Suprapubic skin (tissue), 4 donors: ENCODE data around the gene MARCHF5. TPM values are rescaled to one million over a fixed set of nuclear protein-coding genes. Genes with fewer than 3 reads are reported as not detected.
"Not testable (repeated sequence)": the region's sequence is repeated elsewhere in the genome, so short reads cannot be mapped to it uniquely, and the experiment has no call there.

Experiments used
- DNase-seq, 2 donors: peaks; one replicate each; pipeline ENCODE4 v3.0.0-alpha.2; 2019; ENCODE audit warnings: low spot score in 2 of 2
- H3K27ac ChIP-seq: fragments of 200-600 bp; sonication (generic); one replicate; pipeline ENCODE4 v1.5.1; 2019
- H3K27me3 ChIP-seq: fragments of 200-600 bp; sonication (generic); one replicate; pipeline ENCODE4 v1.5.1; 2019
- H3K36me3 ChIP-seq: fragments of 200-600 bp; sonication (generic); one replicate; pipeline ENCODE4 v1.5.1; 2019
- H3K4me1 ChIP-seq: fragments of 200-600 bp; sonication (generic); one replicate; pipeline ENCODE4 v1.5.1; 2019
- H3K4me3 ChIP-seq: fragments of 200-600 bp; sonication (generic); one replicate; pipeline ENCODE4 v1.5.1; 2019; ENCODE audit warnings: mild to moderate bottlenecking
- H3K9me3 ChIP-seq: fragments of 200-600 bp; sonication (generic); one replicate; pipeline ENCODE4 v1.5.1; 2019
- EP300 ChIP-seq: sonication (generic); formaldehyde crosslinking; IDR thresholded peaks from one replicate; pipeline ENCODE4 v1.6.1; 2017; ENCODE audit warnings: antibody characterized with exemption
- POLR2A ChIP-seq, 2 donors: fragments of 450-650 bp; IDR thresholded peaks; one replicate each; pipeline ENCODE4 v1.6.1; 2017; ENCODE audit warnings: antibody characterized with exemption in 2 of 2, mild to moderate bottlenecking in 2 of 2, moderate library complexity in 2 of 2
- POLR2AphosphoS5 ChIP-seq, 3 donors: sonication (generic); formaldehyde crosslinking; IDR thresholded peaks; one replicate each; pipeline ENCODE4 v1.6.1; 2017; ENCODE audit warnings: antibody characterized with exemption in 3 of 3
- WGBS: methylation state at CpG from one replicate; pipeline ENCODE4 v1.1.5; 2018; 5-methylcytosine and 5-hydroxymethylcytosine counted together
- total RNA-seq, 4 donors: library from RNA; depleted of rRNA; stranded (reverse); fragments of >200 nt; gene quantifications; one replicate each; pipeline ENCODE4 v1.1.0, GENCODE V29; 2016
- TF ChIP-seq, protein P1 (sequence below), 2 donors: fragments of 200-600 bp in 1 of 2; fragments of 450-650 bp in 1 of 2; sonication (generic) in 1 of 2; IDR thresholded peaks; one replicate each; pipeline ENCODE4 v1.5.1; 2016 to 2019; ENCODE audit warnings: antibody characterized with exemption in 2 of 2, mild to moderate bottlenecking in 1 of 2, moderate library complexity in 1 of 2

The MARCHF5 gene
- total RNA-seq, 4 donors from 2014 or later, result 12.6 to 15.0 (median 13.3) TPM

DNA sequence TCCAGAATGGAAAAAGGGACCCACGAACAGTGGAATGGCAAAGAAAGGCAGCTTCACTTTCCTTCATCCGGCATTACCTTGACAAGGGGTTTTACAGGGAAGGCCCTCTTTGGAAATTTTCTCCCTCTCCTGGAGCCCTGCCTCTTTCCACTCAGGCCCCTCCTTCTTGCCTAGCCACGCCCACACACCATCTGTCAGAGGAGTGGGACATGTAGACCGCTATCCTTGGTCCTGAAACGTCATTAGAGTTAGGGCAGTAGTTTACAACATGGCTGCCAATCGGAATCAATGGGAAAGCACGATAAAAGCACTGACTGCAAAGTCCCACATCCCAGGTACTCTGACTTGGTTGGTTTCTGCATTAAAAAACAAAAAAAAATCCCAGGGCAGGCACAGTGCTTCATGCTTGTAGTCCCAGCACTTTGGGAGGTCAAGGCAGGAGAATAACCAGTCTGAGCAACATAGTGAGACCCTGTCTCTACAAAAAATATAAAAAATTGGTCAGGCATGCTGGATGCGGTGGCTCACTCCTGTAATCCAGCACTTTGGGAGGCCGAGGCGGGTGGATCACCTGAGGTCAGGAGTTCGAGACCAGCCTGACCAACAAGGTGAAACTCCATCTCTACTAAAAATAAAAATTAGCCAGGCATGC, 96.4 kb downstream of the MARCHF5 start:
- TF ChIP-seq, protein P1, sequence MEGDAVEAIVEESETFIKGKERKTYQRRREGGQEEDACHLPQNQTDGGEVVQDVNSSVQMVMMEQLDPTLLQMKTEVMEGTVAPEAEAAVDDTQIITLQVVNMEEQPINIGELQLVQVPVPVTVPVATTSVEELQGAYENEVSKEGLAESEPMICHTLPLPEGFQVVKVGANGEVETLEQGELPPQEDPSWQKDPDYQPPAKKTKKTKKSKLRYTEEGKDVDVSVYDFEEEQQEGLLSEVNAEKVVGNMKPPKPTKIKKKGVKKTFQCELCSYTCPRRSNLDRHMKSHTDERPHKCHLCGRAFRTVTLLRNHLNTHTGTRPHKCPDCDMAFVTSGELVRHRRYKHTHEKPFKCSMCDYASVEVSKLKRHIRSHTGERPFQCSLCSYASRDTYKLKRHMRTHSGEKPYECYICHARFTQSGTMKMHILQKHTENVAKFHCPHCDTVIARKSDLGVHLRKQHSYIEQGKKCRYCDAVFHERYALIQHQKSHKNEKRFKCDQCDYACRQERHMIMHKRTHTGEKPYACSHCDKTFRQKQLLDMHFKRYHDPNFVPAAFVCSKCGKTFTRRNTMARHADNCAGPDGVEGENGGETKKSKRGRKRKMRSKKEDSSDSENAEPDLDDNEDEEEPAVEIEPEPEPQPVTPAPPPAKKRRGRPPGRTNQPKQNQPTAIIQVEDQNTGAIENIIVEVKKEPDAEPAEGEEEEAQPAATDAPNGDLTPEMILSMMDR (IDR thresholded peaks at IDR 0.05), result no peak
- TF ChIP-seq POLR2AphosphoS5 (IDR thresholded peaks at IDR 0.05) (no peak), EP300 (no peak), POLR2A (IDR thresholded peaks at IDR 0.05) (no peak)
- no peak for DNase-seq
- Histone ChIP-seq H3K36me3 (no peaks in the 10 kb centered on the region), H3K27me3 (no peaks in the 10 kb centered on the region), H3K4me3 (no peak overlapping the region), H3K27ac (no peak overlapping the region), H3K4me1 (no peaks in the 10 kb centered on the region), H3K9me3 (no peaks in the 10 kb centered on the region)
- 37% methylated on average over 11 of the region's 11 CpGs for WGBS

- DNase-seq, H3K36me3 ChIP-seq, H3K9me3 ChIP-seq, H3K27ac ChIP-seq, H3K4me1 ChIP-seq, H3K4me3 ChIP-seq, H3K27me3 ChIP-seq: not testable (repeated sequence)
- WGBS, result 19% methylated on average over 1 of the region's 1 CpG
These were observed 102.2 kb downstream of the MARCHF5 start for GRCh38 chr10:92393173-92393572.

DNA sequence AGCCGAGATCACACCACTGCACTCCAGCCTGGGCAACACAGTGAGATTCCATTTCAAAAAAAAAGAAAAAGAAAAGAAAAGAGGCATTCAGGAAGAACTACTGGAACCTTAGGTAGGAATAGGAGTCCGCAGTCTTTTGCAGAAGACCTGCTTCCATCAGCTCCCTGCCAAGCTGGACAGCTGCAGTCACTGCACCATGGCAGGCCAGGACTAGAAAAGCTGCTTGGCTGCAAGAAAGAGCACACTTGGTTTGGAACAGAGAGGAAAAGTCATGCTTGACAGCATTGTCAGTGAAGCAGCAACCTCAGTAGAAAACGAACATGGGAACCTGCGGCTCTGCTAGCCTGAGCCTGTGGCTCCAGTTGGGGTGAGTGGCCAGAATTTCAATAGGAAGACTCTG, 104.3 kb downstream of the MARCHF5 start:
- Histone ChIP-seq H3K4me3 (no peak overlapping the region), H3K4me1 (no peaks in the 10 kb centered on the region), H3K9me3 (no peaks in the 10 kb centered on the region), H3K27me3 (no peaks in the 10 kb centered on the region), H3K27ac (no peak overlapping the region), H3K36me3 (no peaks in the 10 kb centered on the region)
- 76% methylated on average over 4 of the region's 4 CpGs for WGBS
- no peak for DNase-seq
- TF ChIP-seq POLR2A (IDR thresholded peaks at IDR 0.05) (no peak), EP300 (no peak), POLR2AphosphoS5 (IDR thresholded peaks at IDR 0.05) (no peak)
- TF ChIP-seq, protein P1 (IDR thresholded peaks at IDR 0.05), result no peak

GRCh38 chr10:92402234-92402633, 111.3 kb downstream of the MARCHF5 start:
- not testable (repeated sequence) for H3K27me3 ChIP-seq, H3K4me3 ChIP-seq, H3K9me3 ChIP-seq, H3K36me3 ChIP-seq, H3K4me1 ChIP-seq, H3K27ac ChIP-seq
- 87% methylated on average over 5 of the region's 5 CpGs for WGBS
- peak in 1 of 2 donors; percentile 65 for DNase-seq

Other genes with a start within 250 kb of the MARCHF5 start
- gene CPEB3, start 89 bp upstream of the MARCHF5 start, total RNA-seq, result 10 to 100 TPM in 2 of 4 donors, 1 to 10 TPM in 2; 7.8 to 19.2 (median 10.4) TPM